ENCODE data around the gene ARRDC2.

DNA sequence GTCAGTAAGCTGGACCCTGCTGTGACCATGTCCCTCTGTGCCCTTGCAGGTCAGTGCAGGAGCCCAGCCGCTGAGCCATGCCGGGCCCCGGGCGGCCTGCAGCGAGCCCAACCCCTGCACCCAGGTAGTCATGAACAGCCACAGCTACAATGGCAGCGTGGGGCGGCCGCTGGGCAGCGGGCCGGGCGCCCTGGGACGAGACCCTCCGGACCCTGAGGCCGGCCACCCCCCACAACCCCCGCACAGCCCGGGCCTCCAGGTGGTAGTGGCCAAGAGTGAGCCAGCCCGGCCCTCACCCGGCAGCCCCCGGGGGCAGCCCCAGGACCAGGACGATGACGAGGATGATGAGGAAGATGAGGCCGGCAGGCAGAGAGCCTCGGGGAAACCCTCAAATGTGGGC lies 34.2 kb upstream of the ARRDC2 start:
- TF ChIP-seq, protein P1, sequence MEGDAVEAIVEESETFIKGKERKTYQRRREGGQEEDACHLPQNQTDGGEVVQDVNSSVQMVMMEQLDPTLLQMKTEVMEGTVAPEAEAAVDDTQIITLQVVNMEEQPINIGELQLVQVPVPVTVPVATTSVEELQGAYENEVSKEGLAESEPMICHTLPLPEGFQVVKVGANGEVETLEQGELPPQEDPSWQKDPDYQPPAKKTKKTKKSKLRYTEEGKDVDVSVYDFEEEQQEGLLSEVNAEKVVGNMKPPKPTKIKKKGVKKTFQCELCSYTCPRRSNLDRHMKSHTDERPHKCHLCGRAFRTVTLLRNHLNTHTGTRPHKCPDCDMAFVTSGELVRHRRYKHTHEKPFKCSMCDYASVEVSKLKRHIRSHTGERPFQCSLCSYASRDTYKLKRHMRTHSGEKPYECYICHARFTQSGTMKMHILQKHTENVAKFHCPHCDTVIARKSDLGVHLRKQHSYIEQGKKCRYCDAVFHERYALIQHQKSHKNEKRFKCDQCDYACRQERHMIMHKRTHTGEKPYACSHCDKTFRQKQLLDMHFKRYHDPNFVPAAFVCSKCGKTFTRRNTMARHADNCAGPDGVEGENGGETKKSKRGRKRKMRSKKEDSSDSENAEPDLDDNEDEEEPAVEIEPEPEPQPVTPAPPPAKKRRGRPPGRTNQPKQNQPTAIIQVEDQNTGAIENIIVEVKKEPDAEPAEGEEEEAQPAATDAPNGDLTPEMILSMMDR (conservative IDR thresholded peaks at IDR 0.05) = no peak
- TF ChIP-seq EZH2 (IDR thresholded peaks at IDR 0.05; ENCODE audit: low read depth) = no peak

Measured in PC-9 (cell line).